Nephron progenitor cell (in vitro differentiated cells): ENCODE data around the gene CHSY1.

Experiments used
- DNase-seq: peaks from one replicate; pipeline ENCODE4 v3.0.0; 2021
- H3K27ac Mint-ChIP-seq: 2 replicates; pipeline ENCODE4 v1.8.0; 2021; ENCODE audit warnings: mild to moderate bottlenecking, moderate library complexity, mixed read lengths
- H3K27me3 Mint-ChIP-seq: 2 replicates; pipeline ENCODE4 v1.8.0; 2021; ENCODE audit warnings: mild to moderate bottlenecking, low read depth, mixed read lengths; ENCODE audit not compliant: poor library complexity
- H3K36me3 Mint-ChIP-seq: 2 replicates; pipeline ENCODE4 v1.8.0; 2021; ENCODE audit warnings: low read depth, mixed read lengths
- H3K4me1 Mint-ChIP-seq: 2 replicates; pipeline ENCODE4 v1.8.0; 2021; ENCODE audit warnings: mixed read lengths
- H3K4me3 Mint-ChIP-seq: 2 replicates; pipeline ENCODE4 v1.8.0; 2021; ENCODE audit warnings: mild to moderate bottlenecking, moderate library complexity, mixed read lengths
- H3K9me3 Mint-ChIP-seq: 2 replicates; pipeline ENCODE4 v1.8.0; 2021; ENCODE audit warnings: mild to moderate bottlenecking, moderate library complexity, mixed read lengths
- TF ChIP-seq, protein P1 (sequence below): fragments of 200-600 bp; sonication (generic); IDR thresholded peaks from 2 replicates; pipeline ENCODE4 v1.5.0; 2021; ENCODE audit warnings: antibody characterized with exemption

The CHSY1 gene

DNA sequence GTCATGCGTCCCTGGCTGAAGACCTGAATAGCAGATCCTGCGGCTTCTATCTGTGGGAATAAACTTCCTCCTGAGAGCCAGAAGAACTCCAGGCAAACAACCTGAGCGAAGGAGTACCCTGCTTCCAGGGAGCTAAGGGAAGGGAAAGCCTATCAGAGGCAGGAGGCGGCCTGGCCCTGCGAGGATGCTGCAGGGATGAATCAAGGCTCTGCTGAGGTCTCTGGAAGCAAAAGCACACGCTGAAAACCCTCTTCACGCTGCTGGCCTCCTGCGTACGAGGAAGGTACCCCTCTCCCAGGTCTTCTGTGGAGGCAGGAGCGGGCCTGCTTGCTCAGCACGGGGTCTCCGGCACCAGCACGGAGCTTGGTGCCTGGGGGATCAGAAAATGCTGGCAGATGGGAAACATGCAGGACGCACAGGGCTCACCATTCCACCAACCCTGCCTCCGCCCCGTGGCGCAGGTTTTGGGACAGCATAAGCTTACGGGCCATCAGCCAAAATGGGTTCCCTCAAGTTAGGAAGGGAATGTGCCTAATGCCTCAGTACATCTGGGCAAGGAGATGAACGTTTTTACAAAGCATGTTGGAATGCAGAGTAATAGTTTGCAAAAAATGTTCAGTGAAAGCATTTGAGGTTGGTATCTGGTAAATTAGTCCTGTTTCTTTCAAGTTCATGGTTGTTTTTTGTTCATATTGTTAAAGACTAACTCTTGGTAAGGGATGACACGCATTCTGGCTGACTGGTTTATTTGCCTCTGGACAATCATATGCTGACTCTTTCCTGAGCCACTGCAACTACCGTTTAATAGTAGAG lies 72.3 kb downstream of the CHSY1 start:
- H3K27ac Mint-ChIP-seq, result peak overlapping the region; percentile 53
- no peaks in the 10 kb centered on the region for H3K27me3 Mint-ChIP-seq
- H3K36me3 Mint-ChIP-seq, result peaks cover 92% of the 10 kb centered on the region
- H3K4me1 Mint-ChIP-seq, result peaks cover 33% of the 10 kb centered on the region
- DNase-seq, result no peak
- TF ChIP-seq, protein P1, sequence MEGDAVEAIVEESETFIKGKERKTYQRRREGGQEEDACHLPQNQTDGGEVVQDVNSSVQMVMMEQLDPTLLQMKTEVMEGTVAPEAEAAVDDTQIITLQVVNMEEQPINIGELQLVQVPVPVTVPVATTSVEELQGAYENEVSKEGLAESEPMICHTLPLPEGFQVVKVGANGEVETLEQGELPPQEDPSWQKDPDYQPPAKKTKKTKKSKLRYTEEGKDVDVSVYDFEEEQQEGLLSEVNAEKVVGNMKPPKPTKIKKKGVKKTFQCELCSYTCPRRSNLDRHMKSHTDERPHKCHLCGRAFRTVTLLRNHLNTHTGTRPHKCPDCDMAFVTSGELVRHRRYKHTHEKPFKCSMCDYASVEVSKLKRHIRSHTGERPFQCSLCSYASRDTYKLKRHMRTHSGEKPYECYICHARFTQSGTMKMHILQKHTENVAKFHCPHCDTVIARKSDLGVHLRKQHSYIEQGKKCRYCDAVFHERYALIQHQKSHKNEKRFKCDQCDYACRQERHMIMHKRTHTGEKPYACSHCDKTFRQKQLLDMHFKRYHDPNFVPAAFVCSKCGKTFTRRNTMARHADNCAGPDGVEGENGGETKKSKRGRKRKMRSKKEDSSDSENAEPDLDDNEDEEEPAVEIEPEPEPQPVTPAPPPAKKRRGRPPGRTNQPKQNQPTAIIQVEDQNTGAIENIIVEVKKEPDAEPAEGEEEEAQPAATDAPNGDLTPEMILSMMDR, result no peak
- no peak overlapping the region for H3K4me3 Mint-ChIP-seq
- peaks cover 14% of the 10 kb centered on the region for H3K9me3 Mint-ChIP-seq

DNA sequence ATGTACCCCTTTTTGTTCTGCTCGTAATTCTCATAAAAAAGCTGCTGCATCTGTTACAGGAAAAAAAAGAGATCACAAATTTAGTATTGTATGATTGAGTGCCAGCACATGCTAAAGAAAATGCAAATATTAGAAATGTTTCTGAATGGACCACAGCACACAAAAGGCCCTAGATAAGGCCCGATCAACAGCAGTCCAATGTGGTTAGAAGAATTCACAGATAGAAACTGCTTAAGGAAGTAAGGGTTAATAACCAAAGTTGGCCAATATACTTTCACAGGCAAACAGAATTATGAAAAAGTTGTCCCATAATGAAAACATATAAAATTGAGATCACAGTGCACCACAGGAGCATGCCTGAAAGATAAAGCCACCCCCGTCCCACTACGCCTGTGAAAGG lies 72.9 kb downstream of the CHSY1 start:
- Mint-ChIP-seq H3K36me3 (peaks cover 97% of the 10 kb centered on the region), H3K9me3 (peaks cover 14% of the 10 kb centered on the region), H3K27me3 (no peaks in the 10 kb centered on the region), H3K4me1 (peaks cover 37% of the 10 kb centered on the region), H3K4me3 (no peak overlapping the region), H3K27ac (peak overlapping the region; percentile 57)
- DNase-seq, result no peak
- TF ChIP-seq, protein P1, result no peak

DNA sequence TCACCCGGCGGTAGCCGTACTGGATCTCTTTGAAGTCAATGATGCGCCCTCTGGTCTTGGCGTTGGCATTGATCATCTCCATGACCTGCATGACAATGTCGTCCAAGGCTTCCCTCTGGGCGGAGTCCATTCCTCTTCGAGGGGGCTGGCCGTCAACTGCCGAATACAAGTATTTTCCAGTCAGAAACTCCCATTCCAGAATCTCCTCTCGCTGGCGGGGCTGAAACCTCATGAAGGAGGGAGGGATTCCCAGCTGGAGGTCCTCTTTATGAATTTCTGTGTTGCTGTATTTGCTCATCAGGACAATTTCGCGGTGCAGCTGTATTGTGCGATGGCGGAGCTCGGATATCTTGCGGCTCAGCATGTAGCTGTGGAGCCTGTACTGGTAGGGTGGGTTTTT lies 73.4 kb downstream of the CHSY1 start:
- no peak for DNase-seq
- peaks cover 96% of the 10 kb centered on the region for H3K36me3 Mint-ChIP-seq
- TF ChIP-seq, protein P1, result no peak
- peak overlapping the region; percentile 57 for H3K27ac Mint-ChIP-seq
- H3K4me3 Mint-ChIP-seq, result no peak overlapping the region
- peaks cover 14% of the 10 kb centered on the region for H3K9me3 Mint-ChIP-seq
- no peaks in the 10 kb centered on the region for H3K27me3 Mint-ChIP-seq
- peaks cover 36% of the 10 kb centered on the region for H3K4me1 Mint-ChIP-seq

DNA sequence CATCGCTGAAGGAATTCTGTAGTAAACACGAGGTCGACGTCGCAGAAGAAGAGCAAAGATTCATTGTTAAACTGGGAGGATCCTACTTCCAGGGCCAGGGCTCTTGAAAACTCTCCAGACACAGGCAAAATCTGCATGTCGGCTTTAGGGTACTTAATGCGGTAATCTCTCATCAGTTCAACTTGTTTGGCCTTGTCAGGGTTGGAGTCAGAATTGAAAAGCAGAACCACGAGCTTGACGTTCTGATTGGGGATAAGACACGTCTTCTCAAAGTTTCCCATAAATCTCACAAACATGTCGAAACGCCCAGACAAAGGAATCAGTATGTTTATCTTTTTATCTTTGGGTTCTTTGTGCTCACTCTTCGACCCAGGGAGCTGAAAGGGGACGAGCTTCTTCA lies 74.0 kb downstream of the CHSY1 start:
- no peak for DNase-seq
- Mint-ChIP-seq H3K27me3 (no peaks in the 10 kb centered on the region), H3K4me3 (no peak overlapping the region), H3K9me3 (peaks cover 14% of the 10 kb centered on the region), H3K27ac (no peak overlapping the region), H3K4me1 (peaks cover 30% of the 10 kb centered on the region), H3K36me3 (peaks cover 90% of the 10 kb centered on the region)
- TF ChIP-seq, protein P1, result no peak

DNA sequence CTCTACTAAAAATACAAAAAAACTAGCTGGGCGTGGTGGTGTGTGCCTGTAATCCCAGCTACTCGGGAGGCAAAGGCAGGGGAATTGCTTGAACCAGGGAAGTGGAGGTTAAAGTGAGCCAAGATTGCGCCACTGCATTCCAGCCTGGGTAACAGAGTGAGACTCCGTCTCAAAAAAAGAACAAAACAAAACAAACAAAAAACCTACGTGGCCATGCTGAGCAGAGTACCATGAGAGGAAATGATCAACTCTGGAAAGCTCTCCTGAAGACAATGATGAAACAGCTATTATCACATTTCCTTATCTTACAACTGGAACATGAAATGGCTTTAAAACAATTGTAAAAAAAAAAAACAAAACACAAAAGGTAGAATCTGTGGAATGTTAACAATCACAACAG lies 75.2 kb downstream of the CHSY1 start:
- H3K27ac Mint-ChIP-seq, result no peak overlapping the region
- peaks cover 14% of the 10 kb centered on the region for H3K9me3 Mint-ChIP-seq
- H3K27me3 Mint-ChIP-seq, result no peaks in the 10 kb centered on the region
- no peak overlapping the region for H3K4me3 Mint-ChIP-seq
- TF ChIP-seq, protein P1, result no peak
- peaks cover 38% of the 10 kb centered on the region for H3K4me1 Mint-ChIP-seq
- peaks cover 78% of the 10 kb centered on the region for H3K36me3 Mint-ChIP-seq
- no peak for DNase-seq

DNA sequence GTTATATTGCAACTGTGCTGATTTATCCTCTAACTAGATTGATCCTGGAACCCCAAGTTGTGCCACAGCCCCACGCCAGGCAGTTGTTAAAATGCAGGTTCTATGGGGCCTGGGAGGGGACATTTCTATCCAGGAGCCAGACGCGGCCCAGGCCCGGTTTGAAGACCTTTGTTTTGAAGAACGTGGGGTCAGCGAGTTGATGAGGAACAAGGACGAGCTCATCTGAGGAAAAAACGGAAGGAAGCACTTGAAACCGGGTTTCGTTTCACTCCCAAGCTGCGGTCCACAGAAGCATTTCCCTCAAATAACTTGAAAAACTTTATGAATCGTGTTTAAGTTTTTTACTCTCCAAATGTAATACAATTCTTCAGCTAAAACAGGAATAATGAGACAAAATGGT lies 76.4 kb downstream of the CHSY1 start:
- TF ChIP-seq, protein P1, result no peak
- H3K36me3 Mint-ChIP-seq, result peaks cover 65% of the 10 kb centered on the region
- H3K4me1 Mint-ChIP-seq, result peaks cover 33% of the 10 kb centered on the region
- no peaks in the 10 kb centered on the region for H3K27me3 Mint-ChIP-seq
- no peak overlapping the region for H3K4me3 Mint-ChIP-seq
- peak overlapping the region; percentile 90 for H3K27ac Mint-ChIP-seq
- DNase-seq, result no peak
- peaks cover 14% of the 10 kb centered on the region for H3K9me3 Mint-ChIP-seq
